Measurements from ENCODE around the gene CNIH2. TPM values are rescaled to one million over a fixed set of nuclear protein-coding genes. Genes with fewer than 3 reads are reported as not detected.

Gene CNIH2
- polyA plus RNA-seq, 1 donor from 2014 or later, result 47.9 TPM

DNA sequence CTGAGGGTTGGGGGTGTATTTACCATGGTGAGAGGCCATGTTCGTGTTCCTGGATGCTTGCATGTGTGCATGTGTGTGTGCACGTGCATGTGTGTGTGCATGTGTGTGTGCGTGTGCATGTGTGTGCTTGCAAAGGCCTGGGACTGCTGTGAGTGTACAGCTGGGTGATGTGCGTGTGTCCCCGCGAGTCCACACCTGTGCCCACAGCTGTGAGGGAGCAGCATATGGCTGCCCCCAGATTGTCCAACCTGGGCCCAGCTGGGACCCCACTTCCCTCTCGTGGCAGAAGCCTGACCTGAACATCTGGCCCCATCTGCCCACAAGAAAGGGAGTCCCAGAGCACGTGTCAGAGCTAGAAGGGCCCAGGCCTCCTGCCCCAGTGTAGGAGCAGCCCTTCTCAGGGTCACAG, 47.3 kb downstream of the CNIH2 start:
- Histone ChIP-seq H3F3A (ENCODE audit: insufficient read depth, low read length, poor library complexity, severe bottlenecking) (no peaks in the 10 kb centered on the region), H3K4me2 (ENCODE audit: low read length) (no peak overlapping the region), H3K27ac (ENCODE audit: low read length) (no peak overlapping the region), H3K9me3 (ENCODE audit: low read length) (no peaks in the 10 kb centered on the region), H3K36me3 (ENCODE audit: insufficient read depth, low read length) (no peaks in the 10 kb centered on the region), H2AFZ (ENCODE audit: low read depth, low read length) (no peak overlapping the region), H3K27me3 (ENCODE audit: insufficient read depth, low read depth, low read length) (no peaks in the 10 kb centered on the region), H3K4me3 (ENCODE audit: low read length) (no peak overlapping the region), H3K9ac (ENCODE audit: low read length) (no peak overlapping the region), H3K9me2 (ENCODE audit: insufficient read depth, low read length) (no peaks in the 10 kb centered on the region), H3K79me2 (replicated peaks; ENCODE audit: insufficient read depth, low read length) (no peaks in the 10 kb centered on the region), H4K20me1 (ENCODE audit: insufficient read depth) (no peaks in the 10 kb centered on the region)
- no peak for TF ChIP-seq TAF1 (IDR thresholded peaks at IDR 0.05; ENCODE audit: low read depth)
- TF ChIP-seq, protein P1, sequence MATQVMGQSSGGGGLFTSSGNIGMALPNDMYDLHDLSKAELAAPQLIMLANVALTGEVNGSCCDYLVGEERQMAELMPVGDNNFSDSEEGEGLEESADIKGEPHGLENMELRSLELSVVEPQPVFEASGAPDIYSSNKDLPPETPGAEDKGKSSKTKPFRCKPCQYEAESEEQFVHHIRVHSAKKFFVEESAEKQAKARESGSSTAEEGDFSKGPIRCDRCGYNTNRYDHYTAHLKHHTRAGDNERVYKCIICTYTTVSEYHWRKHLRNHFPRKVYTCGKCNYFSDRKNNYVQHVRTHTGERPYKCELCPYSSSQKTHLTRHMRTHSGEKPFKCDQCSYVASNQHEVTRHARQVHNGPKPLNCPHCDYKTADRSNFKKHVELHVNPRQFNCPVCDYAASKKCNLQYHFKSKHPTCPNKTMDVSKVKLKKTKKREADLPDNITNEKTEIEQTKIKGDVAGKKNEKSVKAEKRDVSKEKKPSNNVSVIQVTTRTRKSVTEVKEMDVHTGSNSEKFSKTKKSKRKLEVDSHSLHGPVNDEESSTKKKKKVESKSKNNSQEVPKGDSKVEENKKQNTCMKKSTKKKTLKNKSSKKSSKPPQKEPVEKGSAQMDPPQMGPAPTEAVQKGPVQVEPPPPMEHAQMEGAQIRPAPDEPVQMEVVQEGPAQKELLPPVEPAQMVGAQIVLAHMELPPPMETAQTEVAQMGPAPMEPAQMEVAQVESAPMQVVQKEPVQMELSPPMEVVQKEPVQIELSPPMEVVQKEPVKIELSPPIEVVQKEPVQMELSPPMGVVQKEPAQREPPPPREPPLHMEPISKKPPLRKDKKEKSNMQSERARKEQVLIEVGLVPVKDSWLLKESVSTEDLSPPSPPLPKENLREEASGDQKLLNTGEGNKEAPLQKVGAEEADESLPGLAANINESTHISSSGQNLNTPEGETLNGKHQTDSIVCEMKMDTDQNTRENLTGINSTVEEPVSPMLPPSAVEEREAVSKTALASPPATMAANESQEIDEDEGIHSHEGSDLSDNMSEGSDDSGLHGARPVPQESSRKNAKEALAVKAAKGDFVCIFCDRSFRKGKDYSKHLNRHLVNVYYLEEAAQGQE (IDR thresholded peaks at IDR 0.05; ENCODE audit: borderline replicate concordance), result no peak
- no peak for TF ChIP-seq CTCF (IDR thresholded peaks at IDR 0.05; ENCODE audit: poor library complexity, severe bottlenecking)
- no peak for TF ChIP-seq SMC3 (conservative IDR thresholded peaks at IDR 0.05; ENCODE audit: poor library complexity)
- no peak for TF ChIP-seq EZH2 (IDR thresholded peaks at IDR 0.05; ENCODE audit: borderline replicate concordance, insufficient read depth, low read length, poor library complexity, severe bottlenecking)

- Histone ChIP-seq H3K27me3 (ENCODE audit: insufficient read depth, low read depth, low read length) (no peaks in the 10 kb centered on the region), H3F3A (ENCODE audit: insufficient read depth, low read length, poor library complexity, severe bottlenecking) (no peaks in the 10 kb centered on the region), H3K9ac (ENCODE audit: low read length) (no peak overlapping the region), H3K4me2 (ENCODE audit: low read length) (no peak overlapping the region), H3K36me3 (ENCODE audit: insufficient read depth, low read length) (no peaks in the 10 kb centered on the region), H3K9me2 (ENCODE audit: insufficient read depth, low read length) (no peaks in the 10 kb centered on the region), H3K79me2 (replicated peaks; ENCODE audit: insufficient read depth, low read length) (no peaks in the 10 kb centered on the region), H3K4me3 (ENCODE audit: low read length) (no peak overlapping the region), H2AFZ (ENCODE audit: low read depth, low read length) (no peak overlapping the region), H4K20me1 (ENCODE audit: insufficient read depth) (no peaks in the 10 kb centered on the region), H3K27ac (ENCODE audit: low read length) (no peak overlapping the region), H3K9me3 (ENCODE audit: low read length) (no peaks in the 10 kb centered on the region)
- TF ChIP-seq EP300 (conservative IDR thresholded peaks at IDR 0.05; ENCODE audit: poor library complexity, severe bottlenecking) (no peak), CTCF (IDR thresholded peaks at IDR 0.05; ENCODE audit: poor library complexity, severe bottlenecking) (no peak), RAD21 (conservative IDR thresholded peaks at IDR 0.05) (no peak), TAF1 (IDR thresholded peaks at IDR 0.05; ENCODE audit: low read depth) (no peak), EZH2 (IDR thresholded peaks at IDR 0.05; ENCODE audit: borderline replicate concordance, insufficient read depth, low read length, poor library complexity, severe bottlenecking) (no peak), MXI1 (conservative IDR thresholded peaks at IDR 0.05; ENCODE audit: poor library complexity, severe bottlenecking) (no peak), SMC3 (conservative IDR thresholded peaks at IDR 0.05; ENCODE audit: poor library complexity) (no peak), POLR2AphosphoS5 (IDR thresholded peaks at IDR 0.05) (no peak)
- TF ChIP-seq, protein P1 (IDR thresholded peaks at IDR 0.05; ENCODE audit: borderline replicate concordance), result no peak
Observed at GRCh38 chr11:66326261-66327111, 48.5 kb downstream of the CNIH2 start.

Measured in neural cell (in vitro differentiated cells).